Keratinocyte (primary cell): ENCODE data around the gene NEB. TPM values are rescaled to one million over a fixed set of nuclear protein-coding genes. Genes with fewer than 3 reads are reported as not detected.

Experiments
- DNase-seq: peaks from one replicate; pipeline ENCODE4 v3.0.0-alpha.2; 2011; ENCODE audit warnings: low read depth, missing footprints, low spot score
- FAIRE-seq: peaks from 2 replicates; lab custom pipeline; 2011; peaks lifted over from hg19 to GRCh38; lab: Jason Lieb, UNC
- H2AFZ ChIP-seq: 2 replicates; pipeline ENCODE4 v1.6.0; 2012; ENCODE audit warnings: low read length, control low read depth, inconsistent platforms; ENCODE audit not compliant: control insufficient read depth
- H3K27ac ChIP-seq: 2 replicates; pipeline ENCODE4 v1.5.1; 2011; ENCODE audit warnings: low read length; ENCODE audit not compliant: control insufficient read depth, insufficient read depth
- H3K27me3 ChIP-seq: 3 replicates; pipeline ENCODE4 v1.6.0; 2011; ENCODE audit warnings: low read length; ENCODE audit not compliant: control insufficient read depth, insufficient read depth; ENCODE audit errors: extremely low read depth
- H3K36me3 ChIP-seq, 2 experiments: 2 replicates in 1 of 2; 3 replicates in 1 of 2; pipeline ENCODE4 v1.5.1; 2011; ENCODE audit warnings: low read length in 2 of 2, mild to moderate bottlenecking in 1 of 2; ENCODE audit not compliant: control insufficient read depth in 2 of 2, insufficient read depth in 2 of 2; ENCODE audit errors: extremely low read depth in 1 of 2
- H3K4me1 ChIP-seq: 3 replicates; pipeline ENCODE4 v1.5.1; 2011; ENCODE audit warnings: low read length; ENCODE audit not compliant: control insufficient read depth, insufficient read depth; ENCODE audit errors: extremely low read depth
- H3K4me2 ChIP-seq: 3 replicates; pipeline ENCODE4 v1.6.0; 2011; ENCODE audit warnings: low read depth, low read length; ENCODE audit not compliant: control insufficient read depth, insufficient read depth; ENCODE audit errors: extremely low read depth
- H3K4me3 ChIP-seq, 3 experiments: fragments of 200-600 bp in 1 of 3; sonication (generic) in 1 of 3; 2 replicates in 2 of 3; 3 replicates in 1 of 3; pipeline ENCODE4 v1.5.1; 2011 to 2016; ENCODE audit warnings: low read length in 3 of 3, mild to moderate bottlenecking in 3 of 3, control low read depth in 2 of 3, inconsistent platforms in 1 of 3, low read depth in 1 of 3, mixed read lengths in 1 of 3, mixed run types in 1 of 3, moderate library complexity in 1 of 3; ENCODE audit not compliant: control insufficient read depth in 2 of 3, insufficient read depth in 2 of 3; ENCODE audit errors: extremely low read depth in 1 of 3
- H3K79me2 ChIP-seq: 2 replicates; pipeline ENCODE4 v1.6.0; 2012; ENCODE audit warnings: low read length; ENCODE audit not compliant: control insufficient read depth, insufficient read depth
- H3K9ac ChIP-seq: 3 replicates; pipeline ENCODE4 v1.6.0; 2011; ENCODE audit warnings: low read length; ENCODE audit not compliant: control insufficient read depth, insufficient read depth; ENCODE audit errors: extremely low read depth
- H3K9me1 ChIP-seq: 3 replicates; pipeline ENCODE4 v1.6.0; 2011; ENCODE audit warnings: low read length; ENCODE audit not compliant: control insufficient read depth, insufficient read depth; ENCODE audit errors: extremely low read depth
- H3K9me3 ChIP-seq: 2 replicates; pipeline ENCODE4 v1.5.1; 2012; ENCODE audit warnings: low read depth, low read length; ENCODE audit not compliant: control insufficient read depth
- H4K20me1 ChIP-seq: 3 replicates; pipeline ENCODE4 v1.6.0; 2011; ENCODE audit warnings: low read length; ENCODE audit not compliant: control insufficient read depth, insufficient read depth; ENCODE audit errors: extremely low read depth
- EZH2 ChIP-seq: IDR thresholded peaks from one replicate; pipeline ENCODE4 v1.6.1; 2012; ENCODE audit warnings: inconsistent platforms, mild to moderate bottlenecking, low read length, moderate library complexity
- dilution Hi-C: fragments of 300-500 bp; cut with MboI; formaldehyde crosslinking; loops from one replicate; pipeline ENCODE4 v1.7.0; 2020; ENCODE audit warnings: low sequenced_read_pairs; ENCODE audit not compliant: extremely low pct_ligation_motif_present
- polyA plus RNA-seq, 5 experiments: library from polyadenylated mRNA; depleted of rRNA in 3 of 5; stranded (reverse) in 3 of 5; stranded (forward) in 1 of 5; unstranded in 1 of 5; fragments of >200 nt; gene quantifications; 1 replicate in 1 of 5; 2 replicates in 3 of 5; 3 replicates in 1 of 5; pipeline versions ENCODE4 v1.2.1 to v1.2.3, GENCODE V29; 2011 to 2012; ENCODE audit warnings: missing spikeins in 2 of 5, low read depth in 1 of 5, low replicate concordance in 1 of 5
- TF ChIP-seq, protein P1 (sequence below), 3 experiments: IDR thresholded peaks in 1 of 3; conservative IDR thresholded peaks in 1 of 3; optimal IDR thresholded peaks in 1 of 3; 2 replicates in 2 of 3; 3 replicates in 1 of 3; pipeline versions ENCODE3 to v1.5.1; 2011; ENCODE audit warnings: low read length in 3 of 3, mild to moderate bottlenecking in 3 of 3, moderate library complexity in 2 of 3, control low read depth in 1 of 3, inconsistent platforms in 1 of 3; ENCODE audit not compliant: insufficient read depth in 2 of 3; ENCODE audit errors: extremely low read depth in 1 of 3

The NEB gene
- polyA plus RNA-seq, 1 donor (not counting 4 experiments of a cell fraction or from before 2014, with no cell fraction given): 0.67 TPM

DNA sequence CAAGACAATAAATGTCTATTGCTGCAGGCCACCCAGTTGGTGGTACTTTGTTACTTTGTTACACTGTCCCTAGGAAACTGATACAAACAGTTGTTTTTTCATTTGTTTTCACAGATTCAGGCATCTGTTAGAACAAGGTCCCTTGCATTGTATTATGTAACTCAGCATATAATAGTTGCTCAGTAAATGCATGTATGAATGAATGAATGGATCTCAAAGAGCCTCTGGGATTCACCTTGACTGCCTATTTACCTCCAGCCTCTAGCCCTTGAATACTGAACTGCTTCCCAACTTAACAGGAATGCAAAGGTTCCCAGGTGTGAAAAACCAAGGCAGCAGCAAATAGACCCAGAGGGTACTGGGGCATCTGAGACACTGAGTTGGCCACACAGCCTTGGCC lies 27.4 kb upstream of the NEB start:
- FAIRE-seq (no peak), DNase-seq (no peak)
- dilution Hi-C loops: no loop called here
- no peak overlapping the region for H2AFZ ChIP-seq
- H3K36me3 ChIP-seq: no peaks in the 10 kb centered on the region
- H3K9me1 ChIP-seq: no peaks in the 10 kb centered on the region
- no peak overlapping the region for H3K9ac ChIP-seq
- H3K27me3 ChIP-seq: no peaks in the 10 kb centered on the region
- H3K4me2 ChIP-seq: no peak overlapping the region
- H3K4me1 ChIP-seq: no peaks in the 10 kb centered on the region
- no peaks in the 10 kb centered on the region for H4K20me1 ChIP-seq
- no peaks in the 10 kb centered on the region for H3K9me3 ChIP-seq
- no peak overlapping the region for H3K27ac ChIP-seq
- TF ChIP-seq EZH2: no peak
- TF ChIP-seq, protein P1, sequence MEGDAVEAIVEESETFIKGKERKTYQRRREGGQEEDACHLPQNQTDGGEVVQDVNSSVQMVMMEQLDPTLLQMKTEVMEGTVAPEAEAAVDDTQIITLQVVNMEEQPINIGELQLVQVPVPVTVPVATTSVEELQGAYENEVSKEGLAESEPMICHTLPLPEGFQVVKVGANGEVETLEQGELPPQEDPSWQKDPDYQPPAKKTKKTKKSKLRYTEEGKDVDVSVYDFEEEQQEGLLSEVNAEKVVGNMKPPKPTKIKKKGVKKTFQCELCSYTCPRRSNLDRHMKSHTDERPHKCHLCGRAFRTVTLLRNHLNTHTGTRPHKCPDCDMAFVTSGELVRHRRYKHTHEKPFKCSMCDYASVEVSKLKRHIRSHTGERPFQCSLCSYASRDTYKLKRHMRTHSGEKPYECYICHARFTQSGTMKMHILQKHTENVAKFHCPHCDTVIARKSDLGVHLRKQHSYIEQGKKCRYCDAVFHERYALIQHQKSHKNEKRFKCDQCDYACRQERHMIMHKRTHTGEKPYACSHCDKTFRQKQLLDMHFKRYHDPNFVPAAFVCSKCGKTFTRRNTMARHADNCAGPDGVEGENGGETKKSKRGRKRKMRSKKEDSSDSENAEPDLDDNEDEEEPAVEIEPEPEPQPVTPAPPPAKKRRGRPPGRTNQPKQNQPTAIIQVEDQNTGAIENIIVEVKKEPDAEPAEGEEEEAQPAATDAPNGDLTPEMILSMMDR (optimal IDR thresholded peaks at IDR 0.05 in 1 of 3, IDR thresholded peaks at IDR 0.05 in 1 of 3, conservative IDR thresholded peaks at IDR 0.05 in 1 of 3; ENCODE audit: extremely low read depth in 1 of 3, insufficient read depth in 2 of 3, low read length in 3 of 3): no peak
- H3K79me2 ChIP-seq: no peaks in the 10 kb centered on the region
- H3K4me3 ChIP-seq: no peak overlapping the region

DNA sequence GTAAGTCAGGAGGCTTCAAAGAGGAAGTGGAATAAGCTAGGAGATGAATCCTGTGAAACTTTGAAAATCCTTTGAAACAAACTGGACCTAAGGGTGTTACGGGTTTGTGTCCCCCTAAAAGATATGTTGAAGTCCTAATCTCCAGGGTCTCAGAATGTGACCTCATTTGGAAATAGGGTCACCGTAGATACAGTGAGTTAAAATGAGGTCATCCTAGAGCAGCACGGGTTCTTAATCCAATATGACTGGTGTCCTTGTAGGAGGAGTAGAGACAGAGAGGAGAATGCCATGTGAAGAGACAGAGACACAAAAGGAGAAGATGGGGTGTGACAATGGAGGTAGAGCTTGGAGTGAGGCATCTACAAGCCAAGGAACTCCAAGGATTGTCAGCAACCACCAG lies 26.9 kb upstream of the NEB start:
- Histone ChIP-seq H2AFZ (no peak overlapping the region), H3K4me2 (no peak overlapping the region), H3K27me3 (no peaks in the 10 kb centered on the region), H4K20me1 (no peaks in the 10 kb centered on the region), H3K9ac (no peak overlapping the region), H3K27ac (no peak overlapping the region), H3K36me3 (no peaks in the 10 kb centered on the region), H3K4me3 (no peak overlapping the region), H3K4me1 (no peaks in the 10 kb centered on the region), H3K9me3 (no peaks in the 10 kb centered on the region), H3K9me1 (no peaks in the 10 kb centered on the region), H3K79me2 (no peaks in the 10 kb centered on the region)
- TF ChIP-seq, protein P1 (optimal IDR thresholded peaks at IDR 0.05 in 1 of 3, IDR thresholded peaks at IDR 0.05 in 1 of 3, conservative IDR thresholded peaks at IDR 0.05 in 1 of 3; ENCODE audit: extremely low read depth in 1 of 3, insufficient read depth in 2 of 3, low read length in 3 of 3): no peak
- no peak for TF ChIP-seq EZH2
- DNase-seq (no peak), FAIRE-seq (no peak)
- dilution Hi-C loops: no loop called here
